HCT116 (cell line): ENCODE results near the gene TMEM168. TPM values are rescaled to one million over a fixed set of nuclear protein-coding genes. Genes with fewer than 3 reads are reported as not detected.

Experiments used
- ATAC-seq: fragments of 200-7000 bp; cut with Tn5 transposase; 2 replicates; pipeline ENCODE4 v1.9.1; 2020; ENCODE audit warnings: mild to moderate bottlenecking, moderate library complexity
- BruUV-seq: library from RNA; stranded (reverse); fragments of 400-500 nt; replicated peaks from 2 replicates; lab custom pipeline; 2021; lab: Mats Ljungman, UMichigan
- CTCF ChIA-PET: fragments of 300-600 bp; sonication (Branson Sonifier 250); formaldehyde crosslinking; loops from one replicate; lab custom pipeline; 2021; ENCODE audit warnings: antibody characterized with exemption; lab: Charles Lee
- POLR2A ChIA-PET: fragments of 300-600, 350-600 bp; sonication (Branson Sonifier 250); formaldehyde crosslinking; loops from one replicate; lab custom pipeline; 2021; ENCODE audit warnings: antibody characterized with exemption; lab: Charles Lee
- RAD21 ChIA-PET, 2 experiments: fragments of 300-600 bp; sonication (Branson Sonifier 250); formaldehyde crosslinking; loops; one replicate each; lab custom pipeline; 2023; ENCODE audit warnings: low total read pairs in 2 of 2; ENCODE audit not compliant: uncharacterized antibody in 2 of 2, unreplicated experiment in 2 of 2, low non-redundant PET in 1 of 2; lab: Charles Lee
- DNase-seq: peaks from one replicate; pipeline ENCODE4 v3.0.0-alpha.2; 2010; ENCODE audit warnings: low read depth, low spot score
- H2AFZ ChIP-seq: fragments of 200-600 bp; shearing (Covaris generic), sonication (generic); 2 replicates; pipeline ENCODE4 v1.6.1; 2017; ENCODE audit warnings: low read depth, mixed run types, mixed read lengths, antibody characterized with exemption, low read length; ENCODE audit not compliant: poor library complexity, severe bottlenecking
- H3K27ac ChIP-seq: 2 replicates; pipeline ENCODE4 v1.5.1; 2012; ENCODE audit warnings: low read depth, low read length
- H3K27me3 ChIP-seq: fragments of 200-600 bp; sonication (generic); 2 replicates; pipeline ENCODE4 v1.6.1; 2016; ENCODE audit warnings: mixed run types, low read length, mixed read lengths; ENCODE audit not compliant: insufficient read depth
- H3K36me3 ChIP-seq, 2 experiments: fragments of 200-500 bp in 1 of 2; fragments of 200-600 bp in 1 of 2; sonication (Bioruptor generic) in 1 of 2; sonication (generic) in 1 of 2; 2 replicates each; pipeline versions ENCODE4 v1.5.1 to v1.6.1; 2014 to 2016; ENCODE audit warnings: low read length in 2 of 2, inconsistent platforms in 1 of 2, mixed read lengths in 1 of 2, mixed run types in 1 of 2; ENCODE audit not compliant: insufficient read depth in 2 of 2, control insufficient read depth in 1 of 2
- H3K4me1 ChIP-seq, 2 experiments: fragments of 200-600 bp in 1 of 2; sonication (generic) in 1 of 2; 2 replicates each; pipeline versions ENCODE4 v1.5.1 to v1.6.1; 2012 to 2017; ENCODE audit warnings: low read length in 2 of 2, inconsistent platforms in 1 of 2, mild to moderate bottlenecking in 1 of 2, mixed read lengths in 1 of 2, mixed run types in 1 of 2, moderate library complexity in 1 of 2; ENCODE audit not compliant: insufficient read depth in 2 of 2, control insufficient read depth in 1 of 2
- H3K4me2 ChIP-seq: fragments of 200-600 bp; sonication (generic); 2 replicates; pipeline ENCODE4 v1.6.1; 2017; ENCODE audit warnings: mixed run types, low read length, mixed read lengths
- H3K4me3 ChIP-seq, 2 experiments: fragments of 200-600 bp in 1 of 2; sonication (generic) in 1 of 2; replicated peaks in 1 of 2; 2 replicates each; pipeline ENCODE4 v1.5.1; 2011 to 2016; ENCODE audit warnings: low read length in 2 of 2, control low read depth in 1 of 2, low read depth in 1 of 2, mild to moderate bottlenecking in 1 of 2, mixed read lengths in 1 of 2, mixed run types in 1 of 2
- H3K79me2 ChIP-seq: fragments of 200-600 bp; sonication (generic); 2 replicates; pipeline ENCODE4 v1.6.1; 2017; ENCODE audit warnings: mild to moderate bottlenecking, mixed run types, low read length, moderate library complexity, mixed read lengths; ENCODE audit not compliant: insufficient read depth
- H3K9ac ChIP-seq: fragments of 200-600 bp; sonication (generic); 2 replicates; pipeline ENCODE4 v1.6.1; 2016; ENCODE audit warnings: low read length, mixed read lengths
- H3K9me2 ChIP-seq: fragments of 200-600 bp; sonication (generic), shearing (Covaris generic); 2 replicates; pipeline ENCODE4 v1.6.1; 2017; ENCODE audit warnings: mixed run types, mild to moderate bottlenecking, moderate library complexity; ENCODE audit not compliant: insufficient read depth
- H3K9me3 ChIP-seq, 2 experiments: fragments of 200-500 bp in 1 of 2; fragments of 200-600 bp in 1 of 2; sonication (Bioruptor generic) in 1 of 2; sonication (generic) in 1 of 2; 2 replicates each; pipeline ENCODE4 v1.6.1; 2014 to 2017; ENCODE audit warnings: low read length in 2 of 2, mixed read lengths in 2 of 2, inconsistent platforms in 1 of 2, low read depth in 1 of 2, mild to moderate bottlenecking in 1 of 2, mixed run types in 1 of 2, moderate library complexity in 1 of 2; ENCODE audit not compliant: control insufficient read depth in 1 of 2, insufficient read depth in 1 of 2
- H4K20me1 ChIP-seq: fragments of 200-600 bp; sonication (generic), shearing (Covaris generic); 2 replicates; pipeline ENCODE4 v1.6.1; 2017; ENCODE audit warnings: mixed run types, mild to moderate bottlenecking, moderate library complexity; ENCODE audit not compliant: insufficient read depth
- ATF3 ChIP-seq: IDR thresholded peaks from 2 replicates; pipeline ENCODE4 v1.6.1; 2012
- CBX3 ChIP-seq: IDR thresholded peaks from 2 replicates; pipeline ENCODE4 v1.6.1; 2012; ENCODE audit warnings: low read depth
- CEBPB ChIP-seq: IDR thresholded peaks from 2 replicates; pipeline ENCODE4 v1.6.1; 2012; ENCODE audit warnings: low read depth
- EGR1 ChIP-seq: IDR thresholded peaks from 2 replicates; pipeline ENCODE4 v1.6.1; 2012; ENCODE audit warnings: low read depth
- ELF1 ChIP-seq: IDR thresholded peaks from 2 replicates; pipeline ENCODE4 v1.6.1; 2012; ENCODE audit warnings: low read depth, borderline replicate concordance
- EZH2 ChIP-seq: fragments of 200-600 bp; sonication (generic); IDR thresholded peaks from 2 replicates; pipeline ENCODE4 v1.6.1; 2017; ENCODE audit warnings: antibody characterized with exemption, mixed run types
- EZH2phosphoT487 ChIP-seq: fragments of 200-600 bp; IDR thresholded peaks from 2 replicates; pipeline ENCODE4 v1.6.1; 2018; ENCODE audit warnings: antibody characterized with exemption, borderline replicate concordance
- FOSL1 ChIP-seq: IDR thresholded peaks from 2 replicates; pipeline ENCODE4 v1.6.1; 2012; ENCODE audit warnings: low read depth
- POLR2A ChIP-seq: IDR thresholded peaks from 2 replicates; pipeline ENCODE4 v1.7.0; 2011; ENCODE audit warnings: borderline replicate concordance; ENCODE audit not compliant: insufficient read depth, insufficient read length; ENCODE audit errors: extremely low read depth
- POLR2AphosphoS5 ChIP-seq: IDR thresholded peaks from 2 replicates; pipeline ENCODE4 v1.6.1; 2011; ENCODE audit warnings: mild to moderate bottlenecking, low read depth, low read length, moderate library complexity
- RAD21 ChIP-seq: IDR thresholded peaks from 2 replicates; pipeline ENCODE4 v1.6.1; 2012; ENCODE audit warnings: low read depth, mild to moderate bottlenecking
- SP1 ChIP-seq: IDR thresholded peaks from 2 replicates; pipeline ENCODE4 v1.6.1; 2012; ENCODE audit warnings: low read depth
- TCF7L2 ChIP-seq: IDR thresholded peaks from 2 replicates; pipeline ENCODE4 v1.7.0; 2011; ENCODE audit warnings: borderline replicate concordance, inconsistent platforms; ENCODE audit not compliant: insufficient read depth, insufficient read length; ENCODE audit errors: extremely low read depth
- ZNF274 ChIP-seq: fragments of 200-500 bp; sonication (Bioruptor generic); IDR thresholded peaks from 2 replicates; pipeline ENCODE4 v1.6.1; 2014; ENCODE audit warnings: mild to moderate bottlenecking, low read depth, low read length, inconsistent platforms
- intact Hi-C: fragments of 100-400 bp; cut with micrococcal nuclease; formaldehyde crosslinking; loops from 2 replicates; pipeline ENCODE4 v1.10.0; 2022
- total RNA-seq: library from RNA; stranded (reverse); gene quantifications from one replicate; pipeline ENCODE4 v1.2.1, GENCODE V29; 2021; ENCODE audit not compliant: unreplicated experiment
- TF ChIP-seq, protein P1 (sequence below): IDR thresholded peaks from 2 replicates; pipeline ENCODE4 v1.6.1; 2012; ENCODE audit warnings: low read depth
- TF ChIP-seq, protein P2 (sequence below): IDR thresholded peaks from 2 replicates; pipeline ENCODE4 v1.6.1; 2011; ENCODE audit warnings: mild to moderate bottlenecking, low read length, moderate library complexity; ENCODE audit not compliant: insufficient replicate concordance; ENCODE audit errors: extremely low read depth

The TMEM168 gene
- total RNA-seq, 1 experiment from 2014 or later: 16.5 TPM

DNA sequence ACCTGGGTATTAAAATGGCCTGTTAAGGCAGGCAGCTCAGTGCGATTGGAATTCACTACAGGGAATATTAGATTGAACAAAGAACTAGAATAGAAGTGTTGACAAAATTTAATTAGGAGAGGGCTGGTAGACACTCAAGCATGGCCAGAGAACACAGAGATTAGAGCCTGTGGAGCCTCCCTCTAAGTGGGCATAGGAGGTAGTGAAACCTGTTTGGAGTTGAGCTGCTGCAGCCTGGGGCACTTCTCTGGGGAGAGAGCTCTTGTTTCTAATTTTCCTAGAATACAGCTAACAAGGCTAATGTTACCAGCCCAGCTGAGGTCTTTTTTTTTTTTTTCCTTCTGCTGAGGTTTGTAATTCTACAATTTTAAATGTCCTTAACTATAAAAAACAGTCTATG, 46.4 kb downstream of the TMEM168 start:
- no peaks in the 10 kb centered on the region for H3K9me2 ChIP-seq
- H3K9me3 ChIP-seq: no peaks in the 10 kb centered on the region
- no peak for DNase-seq
- H3K36me3 ChIP-seq: no peaks in the 10 kb centered on the region
- intact Hi-C loops: no loop called here
- ChIA-PET CTCF (no interaction called here), POLR2A (no interaction called here), RAD21 (no interaction called here)
- no peaks in the 10 kb centered on the region for H3K79me2 ChIP-seq
- H3K4me2 ChIP-seq: no peak overlapping the region
- H3K4me3 ChIP-seq: no peak overlapping the region
- TF ChIP-seq CBX3 (no peak), ELF1 (no peak), POLR2AphosphoS5 (no peak), POLR2A (no peak), TCF7L2 (no peak)
- TF ChIP-seq, protein P1, sequence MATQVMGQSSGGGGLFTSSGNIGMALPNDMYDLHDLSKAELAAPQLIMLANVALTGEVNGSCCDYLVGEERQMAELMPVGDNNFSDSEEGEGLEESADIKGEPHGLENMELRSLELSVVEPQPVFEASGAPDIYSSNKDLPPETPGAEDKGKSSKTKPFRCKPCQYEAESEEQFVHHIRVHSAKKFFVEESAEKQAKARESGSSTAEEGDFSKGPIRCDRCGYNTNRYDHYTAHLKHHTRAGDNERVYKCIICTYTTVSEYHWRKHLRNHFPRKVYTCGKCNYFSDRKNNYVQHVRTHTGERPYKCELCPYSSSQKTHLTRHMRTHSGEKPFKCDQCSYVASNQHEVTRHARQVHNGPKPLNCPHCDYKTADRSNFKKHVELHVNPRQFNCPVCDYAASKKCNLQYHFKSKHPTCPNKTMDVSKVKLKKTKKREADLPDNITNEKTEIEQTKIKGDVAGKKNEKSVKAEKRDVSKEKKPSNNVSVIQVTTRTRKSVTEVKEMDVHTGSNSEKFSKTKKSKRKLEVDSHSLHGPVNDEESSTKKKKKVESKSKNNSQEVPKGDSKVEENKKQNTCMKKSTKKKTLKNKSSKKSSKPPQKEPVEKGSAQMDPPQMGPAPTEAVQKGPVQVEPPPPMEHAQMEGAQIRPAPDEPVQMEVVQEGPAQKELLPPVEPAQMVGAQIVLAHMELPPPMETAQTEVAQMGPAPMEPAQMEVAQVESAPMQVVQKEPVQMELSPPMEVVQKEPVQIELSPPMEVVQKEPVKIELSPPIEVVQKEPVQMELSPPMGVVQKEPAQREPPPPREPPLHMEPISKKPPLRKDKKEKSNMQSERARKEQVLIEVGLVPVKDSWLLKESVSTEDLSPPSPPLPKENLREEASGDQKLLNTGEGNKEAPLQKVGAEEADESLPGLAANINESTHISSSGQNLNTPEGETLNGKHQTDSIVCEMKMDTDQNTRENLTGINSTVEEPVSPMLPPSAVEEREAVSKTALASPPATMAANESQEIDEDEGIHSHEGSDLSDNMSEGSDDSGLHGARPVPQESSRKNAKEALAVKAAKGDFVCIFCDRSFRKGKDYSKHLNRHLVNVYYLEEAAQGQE: no peak
- no peak for ATAC-seq
- no peak overlapping the region for H3K9ac ChIP-seq
- no peaks in the 10 kb centered on the region for H3K4me1 ChIP-seq
- H3K27me3 ChIP-seq: no peaks in the 10 kb centered on the region
- no peaks in the 10 kb centered on the region for H4K20me1 ChIP-seq
- no TSS peak for BruUV-seq
- no peak overlapping the region for H3K27ac ChIP-seq
- H2AFZ ChIP-seq: no peak overlapping the region

DNA sequence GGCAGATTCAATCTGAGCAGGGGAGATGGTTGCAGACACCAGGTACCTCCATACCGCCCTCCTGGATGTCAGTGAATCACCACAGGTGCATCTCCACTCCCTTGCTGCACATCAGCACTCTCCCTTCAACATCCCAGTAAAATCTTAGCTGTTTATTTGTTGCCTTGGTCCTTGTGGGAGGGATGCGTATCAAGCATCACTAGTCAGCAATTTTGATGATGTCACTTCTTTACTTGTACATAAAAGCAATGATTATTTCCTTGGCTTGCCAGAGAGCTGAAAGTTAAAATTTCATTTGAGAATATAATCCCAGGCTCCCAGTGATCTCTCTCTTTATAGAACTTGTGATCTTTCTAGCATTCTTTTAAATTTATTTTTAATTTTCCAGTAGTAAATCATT, 49.5 kb downstream of the TMEM168 start:
- no peak overlapping the region for H3K27ac ChIP-seq
- no peaks in the 10 kb centered on the region for H3K9me3 ChIP-seq
- H3K4me2 ChIP-seq: no peak overlapping the region
- no TSS peak for BruUV-seq
- H3K27me3 ChIP-seq: no peaks in the 10 kb centered on the region
- no peaks in the 10 kb centered on the region for H4K20me1 ChIP-seq
- H3K36me3 ChIP-seq: no peaks in the 10 kb centered on the region
- ChIA-PET RAD21 (no interaction called here), POLR2A (no interaction called here), CTCF (no interaction called here)
- H3K4me1 ChIP-seq: no peaks in the 10 kb centered on the region
- H3K4me3 ChIP-seq: no peak overlapping the region
- H3K79me2 ChIP-seq: no peaks in the 10 kb centered on the region
- H3K9ac ChIP-seq: no peak overlapping the region
- DNase-seq (no peak), ATAC-seq (no peak)
- intact Hi-C loops: no loop called here
- no peak overlapping the region for H2AFZ ChIP-seq
- no peaks in the 10 kb centered on the region for H3K9me2 ChIP-seq
- TF ChIP-seq ELF1 (no peak), CEBPB (no peak), CBX3 (no peak), ZNF274 (no peak), SP1 (no peak), EZH2 (no peak), RAD21 (no peak), FOSL1 (no peak), EGR1 (no peak), ATF3 (no peak), EZH2phosphoT487 (no peak), TCF7L2 (no peak), POLR2A (no peak)
- TF ChIP-seq, protein P2, sequence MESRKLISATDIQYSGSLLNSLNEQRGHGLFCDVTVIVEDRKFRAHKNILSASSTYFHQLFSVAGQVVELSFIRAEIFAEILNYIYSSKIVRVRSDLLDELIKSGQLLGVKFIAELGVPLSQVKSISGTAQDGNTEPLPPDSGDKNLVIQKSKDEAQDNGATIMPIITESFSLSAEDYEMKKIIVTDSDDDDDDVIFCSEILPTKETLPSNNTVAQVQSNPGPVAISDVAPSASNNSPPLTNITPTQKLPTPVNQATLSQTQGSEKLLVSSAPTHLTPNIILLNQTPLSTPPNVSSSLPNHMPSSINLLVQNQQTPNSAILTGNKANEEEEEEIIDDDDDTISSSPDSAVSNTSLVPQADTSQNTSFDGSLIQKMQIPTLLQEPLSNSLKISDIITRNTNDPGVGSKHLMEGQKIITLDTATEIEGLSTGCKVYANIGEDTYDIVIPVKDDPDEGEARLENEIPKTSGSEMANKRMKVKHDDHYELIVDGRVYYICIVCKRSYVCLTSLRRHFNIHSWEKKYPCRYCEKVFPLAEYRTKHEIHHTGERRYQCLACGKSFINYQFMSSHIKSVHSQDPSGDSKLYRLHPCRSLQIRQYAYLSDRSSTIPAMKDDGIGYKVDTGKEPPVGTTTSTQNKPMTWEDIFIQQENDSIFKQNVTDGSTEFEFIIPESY: no peak
